ENCODE data around the gene NEXN.
"Not testable (repeated sequence)": the region's sequence is repeated elsewhere in the genome, so short reads cannot be mapped to it uniquely, and the experiment has no call there.

DNA sequence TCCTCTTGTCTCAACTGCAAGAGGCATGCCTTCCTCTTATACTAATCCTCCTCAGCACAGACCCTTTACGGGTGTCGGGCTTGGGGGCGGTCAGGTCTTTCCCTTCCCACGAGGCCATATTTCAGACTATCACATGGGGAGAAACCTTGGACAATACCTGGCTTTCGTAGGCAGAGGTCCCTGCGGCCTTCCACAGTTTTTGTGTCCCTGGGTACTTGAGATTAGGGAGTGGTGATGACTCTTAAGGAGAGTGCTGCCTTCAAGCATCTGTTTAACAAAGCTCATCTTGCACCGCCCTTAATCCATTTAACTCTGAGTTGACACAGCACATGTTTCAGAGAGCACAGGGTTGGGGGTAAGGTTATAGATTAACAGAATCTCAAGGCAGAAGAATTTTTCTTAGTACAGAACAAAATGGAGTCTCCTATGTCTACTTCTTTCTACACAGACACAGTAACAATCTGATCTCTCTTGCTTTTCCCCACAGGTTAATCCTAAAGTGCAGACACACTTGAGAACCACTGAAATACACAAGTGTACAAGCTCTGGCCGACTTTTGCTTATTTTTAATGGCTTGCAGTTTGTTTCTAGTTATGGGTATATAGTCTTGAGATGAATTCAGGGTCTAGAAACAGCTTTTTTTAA, 95.0 kb downstream of the NEXN start:
- TF ChIP-seq, protein P1, sequence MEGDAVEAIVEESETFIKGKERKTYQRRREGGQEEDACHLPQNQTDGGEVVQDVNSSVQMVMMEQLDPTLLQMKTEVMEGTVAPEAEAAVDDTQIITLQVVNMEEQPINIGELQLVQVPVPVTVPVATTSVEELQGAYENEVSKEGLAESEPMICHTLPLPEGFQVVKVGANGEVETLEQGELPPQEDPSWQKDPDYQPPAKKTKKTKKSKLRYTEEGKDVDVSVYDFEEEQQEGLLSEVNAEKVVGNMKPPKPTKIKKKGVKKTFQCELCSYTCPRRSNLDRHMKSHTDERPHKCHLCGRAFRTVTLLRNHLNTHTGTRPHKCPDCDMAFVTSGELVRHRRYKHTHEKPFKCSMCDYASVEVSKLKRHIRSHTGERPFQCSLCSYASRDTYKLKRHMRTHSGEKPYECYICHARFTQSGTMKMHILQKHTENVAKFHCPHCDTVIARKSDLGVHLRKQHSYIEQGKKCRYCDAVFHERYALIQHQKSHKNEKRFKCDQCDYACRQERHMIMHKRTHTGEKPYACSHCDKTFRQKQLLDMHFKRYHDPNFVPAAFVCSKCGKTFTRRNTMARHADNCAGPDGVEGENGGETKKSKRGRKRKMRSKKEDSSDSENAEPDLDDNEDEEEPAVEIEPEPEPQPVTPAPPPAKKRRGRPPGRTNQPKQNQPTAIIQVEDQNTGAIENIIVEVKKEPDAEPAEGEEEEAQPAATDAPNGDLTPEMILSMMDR (IDR thresholded peaks at IDR 0.05) = not testable (repeated sequence)
- TF ChIP-seq POLR2AphosphoS5, POLR2A, EP300 (IDR thresholded peaks at IDR 0.05): not testable (repeated sequence)
